Left renal pelvis (tissue), 4 donors: ENCODE results near the gene TRAPPC12. TPM values are rescaled to one million over a fixed set of nuclear protein-coding genes. Genes with fewer than 3 reads are reported as not detected.
"Not testable (repeated sequence)": the region's sequence is repeated elsewhere in the genome, so short reads cannot be mapped to it uniquely, and the experiment has no call there.

ENCODE experiments used
- DNase-seq, 4 donors: peaks; one replicate each; pipeline ENCODE4 v3.0.0-alpha.2; 2013; ENCODE audit warnings: low read depth in 4 of 4, low spot score in 3 of 4
- polyA plus RNA-seq, 4 donors: library from polyadenylated mRNA; unstranded; fragments of 120-200 nt; gene quantifications; one replicate each; pipeline ENCODE4 v1.2.1, GENCODE V29; 2013; ENCODE audit not compliant: insufficient read length in 4 of 4

Gene TRAPPC12
- polyA plus RNA-seq, 4 donors: 56.7 to 98.6 (median 75.9) TPM

DNA sequence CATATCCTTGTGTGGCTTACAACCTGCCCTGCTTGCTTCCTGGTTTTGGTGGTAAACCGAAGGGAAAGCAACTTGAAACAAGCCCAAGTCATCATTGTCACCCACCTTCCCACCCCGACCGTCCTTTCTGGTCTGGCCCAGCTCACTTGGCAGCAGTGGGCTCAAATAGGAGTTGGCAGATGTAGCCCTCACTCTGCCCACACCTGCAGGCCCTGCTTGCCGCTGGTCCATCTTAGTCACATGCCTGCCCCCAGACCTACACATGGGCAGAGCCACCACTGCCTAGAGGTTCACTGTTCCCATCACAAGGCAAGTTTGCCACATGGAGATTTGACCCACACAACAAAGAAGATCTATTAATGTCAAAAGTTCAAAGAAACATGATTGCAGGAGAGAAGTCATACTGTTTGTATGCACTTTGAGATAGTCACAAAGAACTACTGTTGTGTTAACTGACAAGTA is 11.2 kb upstream of the TRAPPC12 start:
- no peak for DNase-seq

DNA sequence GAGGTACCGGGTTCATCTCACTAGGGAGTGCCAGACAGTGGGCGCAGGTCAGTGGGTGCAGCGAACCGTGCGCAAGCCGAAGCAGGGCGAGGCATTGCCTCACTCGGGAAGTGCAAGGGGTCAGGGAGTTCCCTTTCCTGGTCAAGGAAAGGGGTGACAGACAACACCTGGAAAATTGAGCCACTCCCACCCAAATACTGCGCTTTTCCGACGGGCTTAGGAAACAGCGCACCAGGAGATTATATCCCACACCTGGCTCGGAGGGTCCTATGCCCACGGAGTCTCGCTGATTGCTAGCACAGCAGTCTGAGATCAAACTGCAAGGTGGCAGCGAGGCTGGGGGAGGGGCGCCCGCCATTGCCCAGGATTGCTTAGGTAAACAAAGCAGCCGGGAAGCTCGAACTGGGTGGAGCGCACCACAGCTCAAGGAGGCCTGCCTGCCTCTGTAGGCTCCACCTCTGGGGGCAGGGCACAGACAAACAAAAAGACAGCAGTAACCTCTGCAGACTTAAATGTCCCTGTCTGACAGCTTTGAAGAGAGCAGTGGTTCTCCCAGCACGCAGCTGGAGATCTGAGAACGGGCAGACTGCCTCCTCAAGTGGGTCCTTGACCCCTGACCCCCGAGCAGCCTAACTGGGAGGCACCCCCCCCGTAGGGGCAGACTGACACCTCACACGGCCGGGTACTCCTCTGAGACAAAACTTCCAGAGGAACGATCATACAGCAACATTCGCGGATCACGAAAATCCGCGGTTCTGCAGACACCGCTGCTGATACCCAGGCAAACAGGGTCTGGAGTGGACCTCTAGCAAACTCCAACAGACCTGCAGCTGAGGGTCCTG is 9.9 kb upstream of the TRAPPC12 start:
- not testable (repeated sequence) for DNase-seq

DNA sequence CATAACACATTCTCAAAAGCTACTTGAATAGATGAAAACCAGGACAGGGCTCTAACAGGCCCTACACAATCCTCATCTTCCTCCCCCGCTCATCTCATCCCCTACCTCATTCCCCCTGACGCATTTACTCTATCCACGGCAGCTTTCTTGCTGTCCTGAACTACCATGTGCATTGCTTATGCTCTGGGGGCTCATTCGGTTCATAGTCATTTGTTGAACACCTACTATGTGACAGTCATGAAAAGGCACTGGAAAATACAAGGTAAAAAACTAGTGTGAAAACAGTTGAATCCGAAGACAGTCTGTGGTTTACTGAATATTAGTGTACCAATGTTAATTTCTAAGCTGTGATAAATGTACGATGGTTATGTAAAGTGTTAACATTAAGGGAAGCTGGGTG is 2.7 kb upstream of the TRAPPC12 start:
- DNase-seq: no peak

DNA sequence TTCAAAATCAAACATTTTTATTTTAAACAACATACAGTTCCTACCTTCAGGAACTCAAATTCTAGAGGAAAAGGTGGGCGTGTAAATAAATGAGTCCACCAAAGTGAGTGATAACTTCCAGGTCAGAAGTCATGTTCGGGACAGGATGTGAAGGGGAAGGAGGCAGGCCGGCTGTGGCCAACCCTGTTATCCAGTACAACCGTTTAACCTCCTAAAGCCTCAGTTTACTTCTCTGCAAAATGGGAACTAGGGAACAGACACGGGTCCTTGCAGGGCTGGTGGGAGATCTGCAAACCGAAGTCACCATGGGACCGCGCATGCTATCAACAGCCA is 2.2 kb upstream of the TRAPPC12 start:
- DNase-seq: no peak

DNA sequence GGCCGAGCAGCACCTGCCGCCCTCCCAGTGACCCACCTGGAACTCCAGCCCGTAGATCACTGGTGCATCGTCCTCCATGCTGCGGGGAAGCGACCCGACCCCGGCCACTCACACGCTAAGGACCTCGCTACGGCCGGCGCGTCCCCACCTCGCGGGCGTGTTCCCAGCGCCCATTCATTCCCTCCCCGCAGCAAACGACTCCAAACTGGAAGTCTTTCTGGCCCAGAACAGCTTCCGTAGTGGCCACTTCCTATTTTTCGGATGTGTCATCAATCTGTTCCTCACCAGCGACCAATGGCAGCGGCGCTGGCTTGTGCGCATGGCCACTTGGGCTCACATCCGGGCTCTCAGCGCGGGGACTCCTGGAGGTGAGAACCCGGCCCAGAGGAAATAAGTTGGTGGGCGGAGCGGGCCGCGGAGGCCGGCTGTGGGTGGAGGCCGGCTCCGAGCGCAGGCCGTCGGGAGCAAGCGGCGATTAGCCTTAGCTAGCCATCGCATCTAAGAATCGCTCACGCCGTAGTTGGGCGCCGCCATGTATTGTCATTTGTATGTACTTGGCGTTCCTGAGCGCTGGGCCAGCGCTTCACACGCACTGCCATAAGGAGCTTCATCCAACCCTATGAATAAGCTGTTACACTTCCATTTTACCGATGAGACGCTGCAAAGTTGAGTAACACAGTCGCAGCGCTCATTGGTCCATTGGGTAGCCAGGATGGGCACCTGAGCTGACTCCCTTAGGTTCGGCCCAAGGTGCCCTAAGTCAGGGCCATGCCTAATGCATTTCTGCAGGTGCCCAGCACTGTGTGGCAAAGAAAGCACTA is 1.7 kb upstream of the TRAPPC12 start, which contains the start of gene EIPR1:
Gene EIPR1, minus strand, starts transcription at position 207 of the 821 bp plus-strand sequence. Its CDS starts 129 bp downstream, at position 78.
- DNase-seq: peak; percentile 94 to 97 (median 95)

DNA sequence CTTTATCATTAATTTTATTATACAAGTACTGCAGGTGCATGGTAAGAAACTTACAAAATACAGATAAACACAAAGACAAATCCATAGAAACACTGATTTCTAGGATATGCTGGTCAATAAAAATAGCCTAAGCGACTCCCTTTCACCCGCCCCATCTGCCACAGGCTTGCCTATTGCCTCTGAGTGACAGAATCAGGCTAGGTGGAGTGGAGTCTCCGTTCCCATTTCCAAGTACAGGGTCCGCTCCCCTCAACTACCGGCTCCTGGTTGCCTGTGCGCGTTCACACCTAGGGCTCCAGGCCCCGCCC is 201 bp upstream of the TRAPPC12 start:
- no peak for DNase-seq

DNA sequence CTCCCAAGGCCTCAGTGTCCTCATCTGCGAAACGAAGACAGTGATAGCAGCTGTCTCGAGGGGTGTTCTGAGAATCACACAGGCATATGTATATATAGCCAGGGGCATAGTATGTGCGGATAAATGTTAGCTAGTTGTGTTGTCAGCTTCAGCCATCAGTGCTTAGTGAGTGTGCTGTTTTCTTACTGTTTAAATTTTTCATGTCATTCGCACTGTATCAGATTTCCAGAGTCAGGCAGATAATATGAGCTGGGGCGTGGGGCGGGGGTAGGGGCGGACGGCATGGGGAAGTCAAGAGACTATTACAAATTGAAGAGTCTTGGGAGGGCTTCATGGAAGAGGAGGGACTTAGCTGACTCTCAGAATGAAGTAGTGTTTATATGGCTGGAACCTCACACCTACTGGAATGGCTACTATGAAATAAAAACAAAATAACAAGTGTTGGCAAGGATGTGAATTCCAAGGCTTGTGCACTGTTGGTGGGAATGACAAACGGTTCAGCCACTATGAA is 7.0 kb downstream of the TRAPPC12 start:
- DNase-seq: no peak

DNA sequence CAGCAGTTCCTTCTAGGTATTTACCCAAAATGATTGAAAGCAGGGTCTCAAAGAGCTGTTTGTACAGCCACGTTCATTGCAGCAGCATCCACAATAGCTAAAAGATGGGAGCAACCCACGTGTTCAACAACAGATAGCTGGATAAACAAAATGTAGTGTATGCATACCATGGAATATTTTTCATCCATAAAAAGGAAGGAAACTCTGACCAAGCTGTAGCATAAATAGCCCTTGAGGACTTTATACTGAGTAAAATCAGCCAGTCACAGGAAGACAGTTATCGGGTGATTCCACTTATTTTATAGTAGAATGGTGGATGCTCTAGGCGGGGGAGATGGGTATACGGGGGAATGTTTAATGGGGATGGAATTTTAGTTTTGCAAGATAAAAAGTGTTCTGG is 7.5 kb downstream of the TRAPPC12 start:
- DNase-seq: no peak

DNA sequence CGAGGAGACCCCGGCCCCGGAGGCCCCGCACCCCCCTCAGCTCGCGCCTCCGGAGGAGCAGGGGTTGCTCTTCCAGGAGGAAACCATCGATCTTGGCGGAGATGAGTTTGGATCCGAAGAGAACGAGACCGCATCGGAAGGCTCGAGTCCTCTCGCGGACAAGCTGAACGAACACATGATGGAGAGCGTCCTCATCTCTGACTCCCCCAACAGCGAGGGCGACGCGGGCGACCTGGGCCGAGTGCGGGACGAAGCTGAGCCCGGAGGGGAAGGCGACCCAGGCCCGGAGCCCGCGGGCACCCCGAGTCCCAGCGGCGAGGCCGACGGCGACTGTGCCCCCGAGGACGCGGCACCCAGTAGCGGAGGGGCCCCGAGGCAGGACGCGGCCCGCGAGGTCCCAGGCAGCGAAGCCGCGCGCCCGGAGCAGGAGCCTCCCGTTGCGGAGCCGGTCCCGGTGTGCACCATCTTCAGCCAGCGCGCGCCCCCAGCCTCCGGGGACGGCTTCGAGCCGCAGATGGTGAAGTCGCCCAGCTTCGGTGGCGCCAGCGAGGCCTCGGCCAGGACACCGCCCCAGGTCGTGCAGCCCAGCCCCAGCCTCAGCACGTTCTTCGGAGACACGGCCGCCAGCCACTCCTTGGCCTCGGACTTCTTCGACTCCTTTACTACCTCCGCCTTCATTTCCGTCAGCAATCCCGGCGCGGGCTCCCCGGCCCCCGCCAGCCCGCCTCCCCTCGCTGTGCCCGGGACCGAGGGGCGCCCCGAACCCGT is 8.3 kb downstream of the TRAPPC12 start:
- no peak for DNase-seq

DNA sequence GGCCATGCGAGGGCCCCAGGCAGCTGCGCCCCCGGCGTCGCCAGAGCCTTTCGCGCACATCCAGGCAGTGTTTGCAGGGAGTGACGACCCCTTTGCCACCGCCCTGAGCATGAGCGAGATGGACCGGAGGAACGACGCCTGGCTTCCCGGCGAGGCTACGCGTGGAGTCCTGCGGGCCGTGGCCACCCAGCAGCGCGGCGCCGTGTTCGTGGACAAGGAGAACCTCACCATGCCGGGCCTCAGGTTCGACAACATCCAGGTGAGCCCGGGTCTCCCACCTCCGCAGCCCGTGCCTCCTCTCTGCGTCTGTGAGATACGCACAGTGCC is 8.9 kb downstream of the TRAPPC12 start:
- no peak for DNase-seq

DNA sequence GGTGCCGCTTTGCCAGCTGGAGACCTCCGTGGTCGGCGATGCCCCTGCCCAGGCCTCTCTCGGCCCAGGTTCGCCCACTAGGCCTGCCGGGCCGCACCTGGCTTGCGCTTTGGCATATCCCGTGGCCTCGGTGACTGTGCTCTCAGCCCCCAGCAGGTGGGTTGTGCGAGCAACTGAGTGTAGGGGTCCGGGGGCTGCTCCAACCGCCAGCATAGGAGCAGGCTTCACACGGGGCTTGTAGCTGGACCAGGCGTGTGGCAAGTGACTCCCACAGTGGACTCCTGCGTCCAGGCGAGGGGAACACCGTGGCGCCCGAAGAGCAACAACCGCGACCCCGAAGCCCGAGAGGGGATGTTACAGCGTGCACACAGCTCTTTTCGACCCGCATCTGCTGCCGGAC is 9.7 kb downstream of the TRAPPC12 start:
- DNase-seq: no peak

DNA sequence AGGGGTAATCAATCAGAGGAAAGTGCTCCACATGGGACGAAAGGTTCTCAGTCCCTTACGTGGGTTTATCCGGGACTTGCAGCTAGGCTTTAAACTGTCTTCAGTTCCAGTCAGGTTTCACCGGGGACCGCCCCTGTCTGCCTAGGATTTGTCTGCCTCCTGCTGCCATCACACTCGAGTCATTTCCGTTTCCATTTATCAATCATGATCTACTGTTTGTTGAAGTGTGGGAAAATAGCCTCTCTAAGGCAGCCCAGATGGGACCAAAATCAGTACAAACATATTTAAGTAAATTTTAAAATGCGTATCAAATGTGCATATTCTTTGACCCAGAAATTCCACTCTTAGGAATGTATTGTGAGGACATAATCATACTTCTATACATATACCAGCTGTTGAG is 10.5 kb downstream of the TRAPPC12 start:
- no peak for DNase-seq

DNA sequence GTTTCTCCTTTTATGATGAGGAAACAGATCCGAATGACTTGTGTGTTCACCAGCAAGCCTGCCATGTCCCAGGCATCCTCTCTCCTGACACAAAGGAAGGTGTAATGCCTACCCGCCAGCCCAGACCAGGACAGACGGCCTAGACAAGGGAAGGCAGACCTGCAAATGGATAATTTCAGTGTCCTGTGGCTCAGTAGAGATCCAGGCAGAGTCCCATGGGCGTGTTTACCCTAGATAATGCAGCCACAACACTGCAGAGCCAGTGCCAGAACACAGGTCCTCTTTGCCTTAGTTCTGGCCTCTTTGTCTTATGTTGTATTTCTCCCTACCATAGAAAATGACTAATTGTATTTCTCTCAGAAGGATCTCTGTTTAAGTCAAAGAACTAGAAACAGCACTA is 12.7 kb downstream of the TRAPPC12 start:
- no peak for DNase-seq

DNA sequence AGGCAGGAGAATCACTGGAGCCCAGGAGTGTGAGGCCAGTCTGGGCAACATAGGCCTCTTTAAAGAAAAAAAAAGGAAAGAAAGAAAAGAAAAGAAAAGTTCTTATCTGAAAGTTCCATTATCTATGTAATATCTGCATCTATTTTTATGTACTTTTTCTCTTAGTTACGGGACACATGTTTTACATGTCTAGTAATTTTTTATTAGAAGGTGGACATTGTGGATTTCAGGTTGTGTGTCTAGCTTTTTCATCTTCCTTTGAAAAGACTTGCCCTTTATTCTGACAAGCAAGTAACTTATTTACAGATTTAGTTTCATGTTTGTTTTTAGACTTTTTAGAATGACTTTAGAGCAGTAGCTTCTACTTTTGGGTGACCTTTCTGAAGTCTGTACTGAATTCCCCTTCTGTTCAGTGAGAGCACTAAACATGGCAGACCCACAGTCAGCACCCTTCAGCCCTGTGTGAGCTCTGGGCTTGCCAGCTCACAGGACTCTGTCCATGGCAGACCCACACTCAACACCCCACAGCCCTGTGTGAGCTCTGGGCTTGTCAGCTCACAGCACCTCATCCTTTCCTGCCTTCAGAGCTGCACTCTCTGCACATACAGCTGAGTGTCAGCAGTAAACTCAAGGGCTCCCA is 17.5 kb downstream of the TRAPPC12 start:
- no peak for DNase-seq

DNA sequence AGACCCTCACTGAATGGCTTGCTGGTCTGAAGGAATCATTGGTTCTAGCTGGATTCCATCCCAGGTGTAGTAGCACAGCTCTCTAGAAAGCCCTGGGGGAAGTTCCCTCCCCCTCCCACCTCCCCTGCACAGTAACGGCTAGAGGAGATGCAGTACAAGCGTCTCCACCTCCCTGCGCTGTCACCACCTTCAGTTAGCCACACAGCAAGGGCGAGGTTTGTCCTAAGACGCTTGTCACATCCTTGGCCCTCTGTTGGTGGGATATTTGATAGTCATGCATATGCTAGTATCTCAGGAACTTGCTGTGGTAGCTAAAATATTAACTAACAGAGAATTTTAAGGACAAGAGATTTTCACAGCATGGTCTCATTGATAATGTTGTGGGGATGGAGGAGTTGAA is 19.4 kb downstream of the TRAPPC12 start:
- DNase-seq: no peak

DNA sequence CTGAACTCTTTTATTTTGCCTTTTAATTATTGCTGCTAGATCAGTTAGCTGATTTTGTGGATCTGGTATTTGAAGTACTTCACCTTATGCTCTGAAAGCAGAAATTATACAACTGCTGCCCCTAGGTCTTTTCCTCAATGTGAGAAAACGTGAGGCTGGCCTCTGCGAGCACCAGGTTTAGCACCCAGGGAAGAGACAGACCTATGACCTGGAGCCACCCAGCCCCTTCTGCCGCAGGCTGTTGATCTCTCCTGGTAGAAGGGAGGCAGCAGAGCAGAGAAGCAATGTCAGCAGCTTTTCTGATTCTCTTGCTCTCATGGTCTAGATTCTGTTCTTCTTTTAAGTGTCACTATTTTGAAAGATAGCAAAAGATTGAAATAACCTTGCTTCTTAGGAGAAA is 19.9 kb downstream of the TRAPPC12 start:
- DNase-seq: no peak

DNA sequence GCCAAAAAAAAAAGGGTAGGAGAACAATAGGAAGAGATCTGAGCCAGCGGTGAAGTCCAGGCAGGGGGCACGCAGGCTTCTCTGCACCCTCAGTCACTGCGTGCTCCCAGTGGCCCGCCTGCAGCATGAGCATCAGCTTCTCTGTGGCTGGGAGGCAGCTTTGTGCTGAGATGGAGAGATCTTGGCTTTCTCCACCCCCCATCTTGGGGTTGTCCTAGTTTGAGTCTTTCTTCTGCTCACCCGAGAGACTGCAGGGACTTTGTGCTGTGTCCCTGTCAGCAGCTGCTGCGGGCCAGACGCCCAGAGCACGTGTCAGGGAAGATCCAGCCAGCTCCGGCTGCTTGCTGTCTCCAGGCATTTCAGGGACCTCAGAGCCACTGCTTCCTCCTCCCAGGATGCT is 20.3 kb downstream of the TRAPPC12 start:
- no peak for DNase-seq

DNA sequence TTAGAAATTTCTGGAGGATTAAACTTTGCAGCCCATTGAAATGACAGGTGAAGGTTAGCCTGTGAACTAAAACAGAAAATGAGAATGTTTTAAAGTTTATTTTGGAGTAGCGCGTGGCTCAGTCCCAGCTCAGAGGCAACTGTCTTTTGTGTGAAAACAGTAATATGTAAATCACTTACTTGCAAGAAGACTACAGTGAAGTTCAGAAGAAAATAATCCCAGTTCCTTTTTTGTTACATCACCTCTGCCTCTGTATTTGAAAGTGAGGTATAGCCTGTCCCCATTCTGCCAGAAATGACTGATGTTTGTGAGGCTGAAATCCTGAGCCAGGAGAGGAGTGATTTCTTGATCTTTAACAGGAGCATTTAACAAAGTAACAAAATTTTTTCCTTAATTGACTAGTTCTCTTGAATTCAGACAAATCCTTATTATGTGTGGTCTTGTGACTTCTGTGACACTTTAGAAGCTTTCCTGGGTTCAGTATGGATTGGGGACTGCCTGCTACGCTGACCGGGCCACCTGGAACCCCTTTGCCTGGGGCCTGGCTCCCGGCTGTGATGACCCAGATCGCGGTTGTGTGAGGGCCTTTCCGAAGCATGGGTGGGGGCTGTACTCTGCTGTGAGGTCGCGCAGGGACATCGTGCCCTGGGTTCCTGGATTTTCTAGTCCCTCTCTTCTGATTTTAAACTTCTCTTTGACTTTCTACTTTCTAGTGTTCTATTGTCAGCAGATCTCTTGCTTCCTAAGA is 24.3 kb downstream of the TRAPPC12 start:
- no peak for DNase-seq

DNA sequence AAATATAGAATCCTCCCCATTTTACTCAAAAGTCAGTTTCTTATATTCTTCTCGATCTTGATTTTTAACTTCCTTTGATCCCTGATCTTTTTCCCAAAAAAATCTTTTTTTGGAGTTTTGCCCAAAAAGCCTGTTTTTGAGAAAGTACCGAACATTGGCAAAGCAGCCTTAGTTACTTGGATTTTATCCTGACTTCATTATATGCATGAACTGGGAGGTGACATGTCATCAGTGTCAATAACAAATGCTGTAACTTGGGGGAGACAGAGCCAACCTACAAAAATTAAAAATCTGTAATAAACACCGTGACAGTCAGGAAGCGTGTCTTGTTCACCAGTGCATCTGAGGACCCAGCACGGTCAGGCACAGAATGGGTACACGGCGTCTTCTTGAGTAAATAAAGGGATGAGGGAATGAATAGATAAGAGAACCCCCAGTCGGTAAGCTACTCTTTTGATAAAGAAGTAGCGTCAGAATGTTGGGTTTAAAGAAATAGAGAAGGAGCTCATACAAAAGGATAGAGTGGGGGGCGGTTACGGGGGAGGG is 24.9 kb downstream of the TRAPPC12 start:
- no peak for DNase-seq

DNA sequence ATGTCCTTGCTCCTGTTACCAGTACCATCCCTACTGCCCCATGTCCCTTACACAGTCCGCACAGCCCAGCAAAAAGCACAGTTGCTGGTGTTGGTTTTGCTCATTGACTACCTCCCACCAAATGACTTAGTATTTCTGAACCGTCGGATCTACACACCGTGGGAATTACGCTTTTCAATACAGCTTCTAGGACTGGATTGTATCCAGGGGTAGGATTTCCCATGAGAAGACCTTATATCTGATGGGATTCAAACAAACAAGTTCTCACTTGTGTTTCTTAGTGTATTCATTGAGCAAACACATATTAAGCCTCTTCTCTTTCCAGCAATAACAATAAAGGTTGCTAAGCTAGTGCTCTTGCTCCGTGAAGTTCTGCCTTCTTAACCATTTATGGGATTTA is 25.8 kb downstream of the TRAPPC12 start:
- no peak for DNase-seq
